Peyer's patch (tissue), 4 donors: ENCODE measurements around the gene SPRY4.

Source experiments
- POLR2A ChIP-seq, 2 donors: fragments of 450-650 bp; IDR thresholded peaks; one replicate each; pipeline ENCODE4 v1.5.1; 2017; ENCODE audit warnings: antibody characterized with exemption in 2 of 2, mild to moderate bottlenecking in 2 of 2, moderate library complexity in 2 of 2
- TF ChIP-seq, protein P1 (sequence below), 6 experiments: fragments of 450-650 bp in 4 of 6; fragments of 200-600 bp in 2 of 6; sonication (generic) in 1 of 6; IDR thresholded peaks; one replicate each; pipeline ENCODE4 v1.5.1; 2017 to 2019; ENCODE audit warnings: antibody characterized with exemption in 6 of 6, mild to moderate bottlenecking in 3 of 6, moderate library complexity in 1 of 6

DNA sequence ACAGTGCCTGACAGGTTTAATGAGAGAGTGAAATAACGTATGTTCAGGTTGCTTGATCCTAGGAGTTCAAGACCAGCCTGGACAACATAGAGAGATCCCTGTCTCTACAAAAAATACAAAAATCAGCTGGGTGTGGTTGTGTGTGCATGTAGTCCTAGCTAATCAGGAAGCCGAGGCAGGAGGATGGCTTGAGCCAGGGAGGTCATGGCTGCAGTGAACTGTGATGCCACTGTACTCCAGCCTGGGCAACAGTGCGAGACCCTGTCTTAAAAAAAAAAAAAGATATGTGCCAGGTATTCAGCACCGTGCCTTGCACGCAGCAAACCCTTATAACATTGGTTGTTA, 38.8 kb upstream of the SPRY4 start:
- TF ChIP-seq, protein P1, sequence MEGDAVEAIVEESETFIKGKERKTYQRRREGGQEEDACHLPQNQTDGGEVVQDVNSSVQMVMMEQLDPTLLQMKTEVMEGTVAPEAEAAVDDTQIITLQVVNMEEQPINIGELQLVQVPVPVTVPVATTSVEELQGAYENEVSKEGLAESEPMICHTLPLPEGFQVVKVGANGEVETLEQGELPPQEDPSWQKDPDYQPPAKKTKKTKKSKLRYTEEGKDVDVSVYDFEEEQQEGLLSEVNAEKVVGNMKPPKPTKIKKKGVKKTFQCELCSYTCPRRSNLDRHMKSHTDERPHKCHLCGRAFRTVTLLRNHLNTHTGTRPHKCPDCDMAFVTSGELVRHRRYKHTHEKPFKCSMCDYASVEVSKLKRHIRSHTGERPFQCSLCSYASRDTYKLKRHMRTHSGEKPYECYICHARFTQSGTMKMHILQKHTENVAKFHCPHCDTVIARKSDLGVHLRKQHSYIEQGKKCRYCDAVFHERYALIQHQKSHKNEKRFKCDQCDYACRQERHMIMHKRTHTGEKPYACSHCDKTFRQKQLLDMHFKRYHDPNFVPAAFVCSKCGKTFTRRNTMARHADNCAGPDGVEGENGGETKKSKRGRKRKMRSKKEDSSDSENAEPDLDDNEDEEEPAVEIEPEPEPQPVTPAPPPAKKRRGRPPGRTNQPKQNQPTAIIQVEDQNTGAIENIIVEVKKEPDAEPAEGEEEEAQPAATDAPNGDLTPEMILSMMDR (IDR thresholded peaks at IDR 0.05), result no peak
- TF ChIP-seq POLR2A (IDR thresholded peaks at IDR 0.05), result no peak
